ENCODE results near the gene ANAPC4.

Gene ANAPC4

DNA sequence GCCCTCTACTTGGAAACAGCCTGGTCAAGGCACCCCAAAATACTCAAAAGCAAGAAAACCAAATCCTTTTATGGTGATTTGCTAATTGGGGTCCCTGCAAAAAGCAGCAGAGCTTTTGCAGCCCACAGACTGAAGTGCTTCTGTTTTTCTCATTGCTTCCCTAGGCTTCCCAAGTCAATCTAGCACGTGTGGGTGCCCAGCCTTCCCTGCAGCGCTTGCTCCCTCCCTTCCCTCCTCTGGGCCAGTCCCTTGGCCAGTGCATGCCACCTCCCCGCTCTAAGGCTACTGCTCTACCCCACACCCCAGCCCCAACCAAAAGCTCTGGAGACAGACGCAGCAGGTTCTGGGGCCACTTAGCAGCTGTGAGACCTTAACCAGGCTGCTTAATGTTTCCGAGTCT is 53.6 kb downstream of the ANAPC4 start:
- POLR2A ChIA-PET = interaction anchor here (0.5 kb wide), 1 partner anchor 476 kb away, joined by 4 read pairs; no protein-coding TSS in a partner anchor
- TF ChIP-seq ZNF37A (tag by site-specific recombination; IDR thresholded peaks at IDR 0.05) (no peak), GLIS1 (tag by site-specific recombination; IDR thresholded peaks at IDR 0.05) (no peak)

DNA sequence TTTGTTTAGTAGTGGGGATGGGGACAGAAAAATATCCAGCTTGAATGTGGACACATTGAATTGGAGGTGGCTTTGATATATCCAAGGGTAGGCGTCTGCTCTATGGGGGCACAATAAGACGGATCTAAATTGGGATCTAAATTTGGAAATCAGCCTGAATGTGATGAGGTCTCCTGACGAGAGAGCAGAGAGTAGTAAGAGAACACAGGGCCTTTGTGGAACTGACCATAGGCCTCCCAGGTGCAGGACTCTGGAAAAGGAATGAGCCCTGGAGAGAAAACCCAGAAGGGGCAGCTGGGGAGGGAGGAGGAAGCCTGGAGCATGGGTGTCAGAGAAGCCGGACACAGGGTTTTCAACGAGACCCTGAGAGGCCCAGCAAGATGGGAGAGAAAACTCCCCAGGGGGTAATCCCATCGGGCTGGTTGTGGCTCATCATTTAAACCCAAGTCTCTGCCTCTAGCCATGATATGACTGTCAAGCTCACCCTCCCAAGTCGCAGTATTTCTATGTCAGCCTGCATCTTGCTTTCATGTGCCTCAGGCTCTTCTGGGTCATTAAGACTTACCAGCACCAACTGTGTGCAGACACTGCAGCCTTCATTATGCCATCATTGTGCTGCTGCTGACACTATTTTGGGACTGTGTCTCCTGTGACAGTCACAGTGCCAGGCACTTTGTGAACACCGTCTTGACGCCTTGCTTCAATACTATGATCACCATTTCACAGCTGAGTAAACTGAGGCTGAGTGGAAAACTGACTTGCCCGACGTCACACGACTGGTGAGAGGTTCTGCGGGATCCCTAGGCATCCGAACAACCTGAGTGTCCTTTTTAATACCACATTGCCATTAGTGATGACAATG is 57.1 kb downstream of the ANAPC4 start:
- H3K27ac ChIP-seq (ENCODE audit: extremely low read depth, low read depth, low read length) = no peak overlapping the region
- CTCF ChIA-PET = no interaction called here
- POLR2A ChIA-PET = no interaction called here

More for the DNA sequence above, 53.6 kb downstream of the ANAPC4 start:
- no peaks in the 10 kb centered on the region for H3K36me3 ChIP-seq (ENCODE audit: control insufficient read depth in 2 of 2, insufficient read depth in 1 of 2, low read length in 2 of 2)
- CTCF ChIA-PET = interaction anchor here (3.5 kb wide), 1 partner anchor 10 kb away, joined by 21 read pairs; no protein-coding TSS in a partner anchor
- H3K4me1 ChIP-seq (ENCODE audit: control insufficient read depth, insufficient read depth, low read length) = no peaks in the 10 kb centered on the region
- no peaks in the 10 kb centered on the region for H3K9me3 ChIP-seq (ENCODE audit: control insufficient read depth, insufficient read depth, low read depth, low read length)
- no peak overlapping the region for H3K27ac ChIP-seq (ENCODE audit: extremely low read depth, low read depth, low read length)
- H3K4me3 ChIP-seq (ENCODE audit: low read depth, low read length) = no peak overlapping the region

DNA sequence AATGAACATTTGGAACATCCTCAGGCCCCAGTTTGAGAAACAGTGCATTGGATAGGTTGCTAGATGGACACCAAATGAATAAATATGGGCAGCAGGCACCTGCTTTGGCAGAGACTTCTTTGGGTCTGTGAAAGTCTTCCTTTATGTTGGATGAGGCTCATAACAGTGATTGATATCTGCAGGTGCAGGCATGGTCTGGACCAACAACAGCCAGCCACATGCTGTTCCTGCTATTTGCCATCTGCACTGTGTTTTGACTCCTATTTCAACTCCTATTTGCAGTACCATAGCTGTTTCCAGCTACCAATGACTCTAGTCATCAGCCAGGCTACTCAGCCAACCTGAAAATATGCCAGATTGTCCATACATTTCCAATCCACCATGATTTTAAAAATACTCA is 60.9 kb downstream of the ANAPC4 start:
- CTCF ChIA-PET = no interaction called here
- TF ChIP-seq FEZF1 (tag by site-specific recombination; IDR thresholded peaks at IDR 0.05) = no peak
- TF ChIP-seq ZNF2 (tag by site-specific recombination; IDR thresholded peaks at IDR 0.05) = no peak
- TF ChIP-seq ZNF423 (tag by site-specific recombination; IDR thresholded peaks at IDR 0.05) = no peak
- no peak for TF ChIP-seq ZNF114 (tag by site-specific recombination; IDR thresholded peaks at IDR 0.05)
- no peak for TF ChIP-seq ZNF629 (tag by site-specific recombination; IDR thresholded peaks at IDR 0.05)
- no peak for TF ChIP-seq ZNF677 (tag by site-specific recombination; IDR thresholded peaks at IDR 0.05)
- TF ChIP-seq, protein P1, sequence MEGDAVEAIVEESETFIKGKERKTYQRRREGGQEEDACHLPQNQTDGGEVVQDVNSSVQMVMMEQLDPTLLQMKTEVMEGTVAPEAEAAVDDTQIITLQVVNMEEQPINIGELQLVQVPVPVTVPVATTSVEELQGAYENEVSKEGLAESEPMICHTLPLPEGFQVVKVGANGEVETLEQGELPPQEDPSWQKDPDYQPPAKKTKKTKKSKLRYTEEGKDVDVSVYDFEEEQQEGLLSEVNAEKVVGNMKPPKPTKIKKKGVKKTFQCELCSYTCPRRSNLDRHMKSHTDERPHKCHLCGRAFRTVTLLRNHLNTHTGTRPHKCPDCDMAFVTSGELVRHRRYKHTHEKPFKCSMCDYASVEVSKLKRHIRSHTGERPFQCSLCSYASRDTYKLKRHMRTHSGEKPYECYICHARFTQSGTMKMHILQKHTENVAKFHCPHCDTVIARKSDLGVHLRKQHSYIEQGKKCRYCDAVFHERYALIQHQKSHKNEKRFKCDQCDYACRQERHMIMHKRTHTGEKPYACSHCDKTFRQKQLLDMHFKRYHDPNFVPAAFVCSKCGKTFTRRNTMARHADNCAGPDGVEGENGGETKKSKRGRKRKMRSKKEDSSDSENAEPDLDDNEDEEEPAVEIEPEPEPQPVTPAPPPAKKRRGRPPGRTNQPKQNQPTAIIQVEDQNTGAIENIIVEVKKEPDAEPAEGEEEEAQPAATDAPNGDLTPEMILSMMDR (tag by site-specific recombination; IDR thresholded peaks at IDR 0.05) = no peak
- no peak for TF ChIP-seq ZFP41 (tag by site-specific recombination; IDR thresholded peaks at IDR 0.05; ENCODE audit: borderline replicate concordance)
- no peak for TF ChIP-seq KLF1 (tag by site-specific recombination; IDR thresholded peaks at IDR 0.05)
- TF ChIP-seq, protein P2, sequence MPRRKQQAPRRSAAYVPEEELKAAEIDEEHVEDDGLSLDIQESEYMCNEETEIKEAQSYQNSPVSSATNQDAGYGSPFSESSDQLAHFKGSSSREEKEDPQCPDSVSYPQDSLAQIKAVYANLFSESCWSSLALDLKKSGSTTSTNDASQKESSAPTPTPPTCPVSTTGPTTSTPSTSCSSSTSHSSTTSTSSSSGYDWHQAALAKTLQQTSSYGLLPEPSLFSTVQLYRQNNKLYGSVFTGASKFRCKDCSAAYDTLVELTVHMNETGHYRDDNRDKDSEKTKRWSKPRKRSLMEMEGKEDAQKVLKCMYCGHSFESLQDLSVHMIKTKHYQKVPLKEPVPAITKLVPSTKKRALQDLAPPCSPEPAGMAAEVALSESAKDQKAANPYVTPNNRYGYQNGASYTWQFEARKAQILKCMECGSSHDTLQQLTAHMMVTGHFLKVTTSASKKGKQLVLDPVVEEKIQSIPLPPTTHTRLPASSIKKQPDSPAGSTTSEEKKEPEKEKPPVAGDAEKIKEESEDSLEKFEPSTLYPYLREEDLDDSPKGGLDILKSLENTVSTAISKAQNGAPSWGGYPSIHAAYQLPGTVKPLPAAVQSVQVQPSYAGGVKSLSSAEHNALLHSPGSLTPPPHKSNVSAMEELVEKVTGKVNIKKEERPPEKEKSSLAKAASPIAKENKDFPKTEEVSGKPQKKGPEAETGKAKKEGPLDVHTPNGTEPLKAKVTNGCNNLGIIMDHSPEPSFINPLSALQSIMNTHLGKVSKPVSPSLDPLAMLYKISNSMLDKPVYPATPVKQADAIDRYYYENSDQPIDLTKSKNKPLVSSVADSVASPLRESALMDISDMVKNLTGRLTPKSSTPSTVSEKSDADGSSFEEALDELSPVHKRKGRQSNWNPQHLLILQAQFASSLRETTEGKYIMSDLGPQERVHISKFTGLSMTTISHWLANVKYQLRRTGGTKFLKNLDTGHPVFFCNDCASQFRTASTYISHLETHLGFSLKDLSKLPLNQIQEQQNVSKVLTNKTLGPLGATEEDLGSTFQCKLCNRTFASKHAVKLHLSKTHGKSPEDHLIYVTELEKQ (tag by site-specific recombination; IDR thresholded peaks at IDR 0.05; ENCODE audit: borderline replicate concordance) = no peak
- no peak for TF ChIP-seq ZNF585B (tag by site-specific recombination; IDR thresholded peaks at IDR 0.05)
- no peak for TF ChIP-seq ZNF132 (tag by site-specific recombination; IDR thresholded peaks at IDR 0.05; ENCODE audit: borderline replicate concordance)
- no peak for TF ChIP-seq ZNF776 (tag by site-specific recombination; IDR thresholded peaks at IDR 0.05; ENCODE audit: borderline replicate concordance)
- Histone ChIP-seq H3K9me3 (ENCODE audit: control insufficient read depth, insufficient read depth, low read depth, low read length) (no peaks in the 10 kb centered on the region), H3K36me3 (ENCODE audit: control insufficient read depth in 2 of 2, insufficient read depth in 1 of 2, low read length in 2 of 2) (no peaks in the 10 kb centered on the region), H3K4me3 (ENCODE audit: low read depth, low read length) (no peak overlapping the region), H3K27ac (ENCODE audit: extremely low read depth, low read depth, low read length) (no peak overlapping the region), H3K4me1 (ENCODE audit: control insufficient read depth, insufficient read depth, low read length) (no peaks in the 10 kb centered on the region)
- POLR2A ChIA-PET = no interaction called here

More for the DNA sequence above, 57.1 kb downstream of the ANAPC4 start:
- H3K4me3 ChIP-seq (ENCODE audit: low read depth, low read length) = no peak overlapping the region
- H3K9me3 ChIP-seq (ENCODE audit: control insufficient read depth, insufficient read depth, low read depth, low read length) = no peaks in the 10 kb centered on the region
- no peaks in the 10 kb centered on the region for H3K36me3 ChIP-seq (ENCODE audit: control insufficient read depth in 2 of 2, insufficient read depth in 1 of 2, low read length in 2 of 2)
- TF ChIP-seq REPIN1 (tag by site-specific recombination; IDR thresholded peaks at IDR 0.05; ENCODE audit: low read depth) (no peak), ZNF777 (tag by site-specific recombination; IDR thresholded peaks at IDR 0.05; ENCODE audit: borderline replicate concordance) (no peak), KLF7 (tag by site-specific recombination; IDR thresholded peaks at IDR 0.05; ENCODE audit: borderline replicate concordance) (no peak), ZBTB7A (tag by site-specific recombination; IDR thresholded peaks at IDR 0.05; ENCODE audit: low read depth) (no peak), ZNF214 (tag by site-specific recombination; IDR thresholded peaks at IDR 0.05; ENCODE audit: borderline replicate concordance) (no peak), ZNF404 (tag by site-specific recombination; IDR thresholded peaks at IDR 0.05) (no peak), ZNF146 (tag by site-specific recombination; IDR thresholded peaks at IDR 0.05) (no peak)
- TF ChIP-seq, protein P3, sequence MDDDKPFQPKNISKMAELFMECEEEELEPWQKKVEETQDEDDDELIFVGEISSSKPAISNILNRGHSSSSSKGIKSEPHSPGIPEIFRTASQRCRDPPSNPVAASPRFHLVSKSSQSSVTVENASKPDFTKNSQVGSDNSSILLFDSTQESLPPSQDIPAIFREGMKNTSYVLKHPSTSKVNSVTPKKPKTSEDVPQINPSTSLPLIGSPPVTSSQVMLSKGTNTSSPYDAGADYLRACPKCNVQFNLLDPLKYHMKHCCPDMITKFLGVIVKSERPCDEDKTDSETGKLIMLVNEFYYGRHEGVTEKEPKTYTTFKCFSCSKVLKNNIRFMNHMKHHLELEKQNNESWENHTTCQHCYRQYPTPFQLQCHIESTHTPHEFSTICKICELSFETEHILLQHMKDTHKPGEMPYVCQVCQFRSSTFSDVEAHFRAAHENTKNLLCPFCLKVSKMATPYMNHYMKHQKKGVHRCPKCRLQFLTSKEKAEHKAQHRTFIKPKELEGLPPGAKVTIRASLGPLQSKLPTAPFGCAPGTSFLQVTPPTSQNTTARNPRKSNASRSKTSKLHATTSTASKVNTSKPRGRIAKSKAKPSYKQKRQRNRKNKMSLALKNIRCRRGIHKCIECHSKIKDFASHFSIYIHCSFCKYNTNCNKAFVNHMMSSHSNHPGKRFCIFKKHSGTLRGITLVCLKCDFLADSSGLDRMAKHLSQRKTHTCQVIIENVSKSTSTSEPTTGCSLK (tag by site-specific recombination; IDR thresholded peaks at IDR 0.05) = no peak
- H3K4me1 ChIP-seq (ENCODE audit: control insufficient read depth, insufficient read depth, low read length) = no peaks in the 10 kb centered on the region
